BE2C (cell line): ENCODE data around the gene GNB1L.
"Not testable (repeated sequence)": the region's sequence is repeated elsewhere in the genome, so short reads cannot be mapped to it uniquely, and the experiment has no call there.

ENCODE experiments used
- DNase-seq: peaks from one replicate; pipeline ENCODE4 v3.0.0-alpha.2; 2020
- H3K27me3 ChIP-seq: fragments of 250-450 bp; sonication (Bioruptor Pico); 2 replicates; pipeline ENCODE4 v1.5.1; 2020; ENCODE audit warnings: mild to moderate bottlenecking
- H3K36me3 ChIP-seq: fragments of 250-450 bp; sonication (Bioruptor Pico); 2 replicates; pipeline ENCODE4 v1.5.1; 2020; ENCODE audit warnings: mild to moderate bottlenecking
- H3K4me1 ChIP-seq: fragments of 250-450 bp; sonication (Bioruptor Pico); 2 replicates; pipeline ENCODE4 v1.5.1; 2020
- H3K4me3 ChIP-seq: 2 replicates; pipeline ENCODE4 v1.5.1; 2011; ENCODE audit warnings: low read depth, low read length
- H3K9me3 ChIP-seq: fragments of 250-450 bp; sonication (Bioruptor Pico); 2 replicates; pipeline ENCODE4 v1.5.1; 2020
- TF ChIP-seq, protein P1 (sequence below): IDR thresholded peaks from 2 replicates; pipeline ENCODE4 v1.5.1; 2012; ENCODE audit warnings: mild to moderate bottlenecking, low read depth, low read length

Gene GNB1L

DNA sequence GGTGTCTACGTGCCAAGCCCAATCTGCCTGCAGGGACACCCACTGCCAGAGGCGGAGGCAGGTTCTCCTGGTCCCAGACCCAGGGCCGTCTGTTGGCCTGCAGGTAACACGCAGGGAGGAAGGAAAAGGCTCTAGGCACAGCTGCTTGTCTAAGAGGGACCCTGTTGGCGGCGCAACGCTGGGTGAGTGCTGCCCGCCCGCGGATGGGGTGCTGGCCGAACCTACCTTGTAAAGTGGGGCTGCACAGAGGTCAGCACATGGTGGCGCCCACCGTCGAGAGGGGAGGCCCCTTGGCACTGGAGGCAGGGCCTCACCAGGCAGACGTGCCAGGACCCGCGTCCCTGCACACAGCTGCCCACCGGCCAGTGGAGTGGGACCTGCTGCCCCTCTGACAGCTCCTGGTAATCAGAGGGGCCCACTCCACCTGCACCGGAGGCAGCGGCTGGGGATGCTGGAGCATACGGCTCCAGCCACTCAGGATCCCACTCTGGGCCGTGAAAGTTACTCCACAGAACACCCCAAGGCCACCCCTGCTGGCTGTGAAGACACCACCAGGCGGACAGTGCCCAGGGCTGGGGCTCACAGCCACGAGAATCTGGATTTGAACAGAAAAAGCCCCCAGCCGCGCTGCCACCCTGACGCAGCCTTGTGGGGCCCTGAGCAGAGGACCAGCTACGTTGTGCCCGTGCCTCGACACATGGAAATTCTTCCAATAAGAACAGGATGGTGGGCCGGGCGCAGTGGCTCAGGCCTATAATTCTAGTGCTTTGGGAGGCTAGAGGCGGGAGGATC lies 70.1 kb downstream of the GNB1L start:
- no peaks in the 10 kb centered on the region; the same call in 1 of the 2 replicates for H3K9me3 ChIP-seq
- no peaks in the 10 kb centered on the region for H3K36me3 ChIP-seq
- H3K4me3 ChIP-seq = no peak overlapping the region
- DNase-seq = peak; percentile 7
- no peaks in the 10 kb centered on the region for H3K27me3 ChIP-seq
- TF ChIP-seq, protein P1, sequence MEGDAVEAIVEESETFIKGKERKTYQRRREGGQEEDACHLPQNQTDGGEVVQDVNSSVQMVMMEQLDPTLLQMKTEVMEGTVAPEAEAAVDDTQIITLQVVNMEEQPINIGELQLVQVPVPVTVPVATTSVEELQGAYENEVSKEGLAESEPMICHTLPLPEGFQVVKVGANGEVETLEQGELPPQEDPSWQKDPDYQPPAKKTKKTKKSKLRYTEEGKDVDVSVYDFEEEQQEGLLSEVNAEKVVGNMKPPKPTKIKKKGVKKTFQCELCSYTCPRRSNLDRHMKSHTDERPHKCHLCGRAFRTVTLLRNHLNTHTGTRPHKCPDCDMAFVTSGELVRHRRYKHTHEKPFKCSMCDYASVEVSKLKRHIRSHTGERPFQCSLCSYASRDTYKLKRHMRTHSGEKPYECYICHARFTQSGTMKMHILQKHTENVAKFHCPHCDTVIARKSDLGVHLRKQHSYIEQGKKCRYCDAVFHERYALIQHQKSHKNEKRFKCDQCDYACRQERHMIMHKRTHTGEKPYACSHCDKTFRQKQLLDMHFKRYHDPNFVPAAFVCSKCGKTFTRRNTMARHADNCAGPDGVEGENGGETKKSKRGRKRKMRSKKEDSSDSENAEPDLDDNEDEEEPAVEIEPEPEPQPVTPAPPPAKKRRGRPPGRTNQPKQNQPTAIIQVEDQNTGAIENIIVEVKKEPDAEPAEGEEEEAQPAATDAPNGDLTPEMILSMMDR = no peak
- no peaks in the 10 kb centered on the region for H3K4me1 ChIP-seq

DNA sequence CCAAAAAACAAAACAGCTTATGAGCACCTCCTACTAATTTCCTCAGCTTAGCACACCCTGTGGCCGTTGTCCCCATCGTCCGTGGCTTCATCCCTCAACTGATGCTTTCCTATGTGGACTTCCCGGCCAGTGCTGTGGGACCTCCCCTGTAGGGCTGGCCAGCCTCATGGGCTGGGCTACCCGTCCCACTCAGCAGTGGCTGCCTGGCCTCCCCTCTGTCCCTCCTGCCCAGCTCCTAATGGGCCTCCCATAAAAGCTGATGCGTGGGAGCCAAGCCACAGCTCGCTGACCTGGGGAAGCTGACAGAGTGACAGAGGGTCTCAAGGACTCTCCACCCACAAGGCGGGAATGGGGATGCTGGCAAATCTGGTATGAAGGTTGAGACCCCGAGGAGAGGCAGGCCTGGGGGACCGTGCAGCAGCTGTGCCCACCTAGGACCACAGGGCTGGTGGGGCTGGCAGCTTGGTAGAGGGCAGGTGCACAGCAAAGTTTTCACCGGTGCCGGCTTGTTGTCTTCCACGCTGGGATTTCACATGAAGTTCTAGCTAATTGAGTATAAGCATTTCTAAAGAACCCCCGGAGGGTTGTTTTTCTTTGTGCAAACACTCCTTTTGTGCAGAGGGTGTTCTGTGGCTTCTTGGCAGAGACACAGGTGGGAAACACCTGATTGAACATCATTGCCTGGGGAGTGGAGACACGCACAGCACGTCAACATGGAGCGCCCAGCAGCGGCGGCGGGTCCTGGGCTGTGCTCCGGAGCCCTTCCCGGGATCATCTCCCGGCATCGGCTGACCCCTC lies 70.9 kb downstream of the GNB1L start:
- H3K27me3 ChIP-seq = no peaks in the 10 kb centered on the region
- no peak for DNase-seq
- H3K9me3 ChIP-seq = no peaks in the 10 kb centered on the region; the same call in 1 of the 2 replicates
- H3K4me1 ChIP-seq = no peaks in the 10 kb centered on the region
- H3K36me3 ChIP-seq = no peaks in the 10 kb centered on the region
- TF ChIP-seq, protein P1 = no peak
- H3K4me3 ChIP-seq = no peak overlapping the region

DNA sequence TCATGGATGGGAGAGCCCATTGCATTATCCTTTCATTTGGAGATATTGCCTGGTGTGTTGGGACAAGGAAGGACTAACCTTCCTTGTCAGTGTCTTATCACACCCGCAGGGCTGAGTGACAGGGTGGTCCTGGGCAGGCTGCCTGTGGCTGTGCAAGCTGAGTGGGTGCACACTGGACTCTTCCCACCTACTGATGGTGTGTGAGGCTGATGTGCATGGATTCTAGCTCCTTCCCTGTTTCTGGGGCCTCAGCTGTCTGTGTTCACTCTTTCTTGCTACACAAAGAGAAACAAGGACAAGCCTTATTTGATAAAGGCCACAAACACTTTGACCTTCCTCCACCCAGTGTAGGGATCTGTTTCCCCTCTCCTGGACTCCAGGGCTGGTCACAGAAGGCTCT lies 72.1 kb downstream of the GNB1L start:
- no peak for DNase-seq

DNA sequence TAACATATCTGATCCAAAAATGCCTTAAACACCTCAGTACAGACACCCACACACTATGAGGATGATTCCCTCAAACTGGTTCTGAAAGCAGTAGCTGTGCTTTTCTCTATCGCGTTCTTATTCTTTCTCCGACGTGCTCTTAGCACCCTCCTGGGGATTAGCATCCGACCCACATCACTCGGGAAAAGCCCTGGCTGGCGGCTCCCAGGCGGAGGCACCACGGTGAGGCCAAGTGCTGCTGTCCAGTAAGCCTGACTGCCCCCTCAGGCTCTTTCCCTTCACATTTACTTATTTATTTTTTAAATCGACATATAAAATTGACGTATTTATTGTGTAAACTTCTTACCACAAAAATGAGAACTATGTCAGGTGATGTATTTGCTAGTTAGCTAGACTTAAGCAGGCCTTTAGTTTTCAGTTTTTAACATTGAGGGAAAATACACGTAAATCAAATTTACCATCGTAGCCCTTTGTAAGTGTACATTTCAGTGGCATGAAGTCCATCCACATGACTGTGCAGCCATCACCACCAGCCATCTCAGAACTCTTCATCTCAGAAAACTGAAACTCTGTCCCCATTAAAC lies 74.9 kb downstream of the GNB1L start:
- no peaks in the 10 kb centered on the region; the same call in 1 of the 2 replicates for H3K9me3 ChIP-seq
- H3K4me1 ChIP-seq = no peaks in the 10 kb centered on the region
- H3K36me3 ChIP-seq = no peaks in the 10 kb centered on the region
- no peak for DNase-seq
- TF ChIP-seq, protein P1 = no peak
- H3K27me3 ChIP-seq = no peaks in the 10 kb centered on the region
- no peak overlapping the region for H3K4me3 ChIP-seq

More for the DNA sequence above, 72.1 kb downstream of the GNB1L start:
- TF ChIP-seq, protein P1 = no peak
- H3K4me3 ChIP-seq = no peak overlapping the region
- H3K9me3 ChIP-seq = no peaks in the 10 kb centered on the region; the same call in 1 of the 2 replicates
- no peaks in the 10 kb centered on the region for H3K36me3 ChIP-seq
- no peaks in the 10 kb centered on the region for H3K27me3 ChIP-seq
- no peaks in the 10 kb centered on the region for H3K4me1 ChIP-seq

DNA sequence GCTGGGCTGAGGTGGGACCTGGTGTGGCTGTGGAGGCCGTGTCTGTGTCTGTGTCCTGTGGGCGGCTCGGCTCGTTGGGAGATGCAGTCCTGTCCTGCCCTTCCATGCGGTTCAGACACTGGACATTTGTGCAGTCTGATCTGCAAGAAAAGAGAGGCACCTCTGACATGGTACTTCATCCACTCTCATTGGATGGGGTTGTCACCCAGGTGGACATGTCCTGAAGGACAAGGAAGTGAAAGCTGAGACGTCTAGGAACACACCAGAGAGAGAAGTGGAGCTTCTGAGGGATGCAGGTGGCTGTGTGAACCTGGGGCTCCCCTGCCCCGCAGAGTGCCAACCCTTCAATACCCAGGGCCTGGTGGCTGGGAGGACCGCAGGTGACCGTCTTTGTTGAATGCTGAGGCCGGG lies 75.7 kb downstream of the GNB1L start:
- H3K27me3 ChIP-seq = no peaks in the 10 kb centered on the region; the same call in none of the 2 replicates
- DNase-seq = no peak
- H3K9me3 ChIP-seq = no peaks in the 10 kb centered on the region; the same call in 1 of the 2 replicates
- TF ChIP-seq, protein P1 = no peak
- no peak overlapping the region for H3K4me3 ChIP-seq
- no peaks in the 10 kb centered on the region for H3K36me3 ChIP-seq
- H3K4me1 ChIP-seq = no peaks in the 10 kb centered on the region

DNA sequence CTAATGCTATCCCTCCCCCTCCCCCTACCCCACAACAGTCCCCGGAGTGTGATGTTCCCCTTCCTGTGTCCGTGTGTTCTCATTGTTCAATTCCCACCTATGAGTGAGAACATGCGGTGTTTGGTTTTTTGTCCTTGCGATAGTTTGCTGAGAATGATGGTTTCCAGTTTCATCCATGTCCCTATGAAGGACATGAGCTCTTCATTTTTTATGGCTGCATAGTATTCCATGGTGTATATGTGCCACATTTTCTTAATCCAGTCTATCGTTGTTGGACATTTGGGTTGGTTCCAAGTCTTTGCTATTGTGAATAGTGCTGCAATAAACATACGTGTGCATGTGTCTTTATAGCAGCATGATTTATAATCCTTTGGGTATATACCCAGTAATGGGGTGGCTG lies 77.5 kb downstream of the GNB1L start:
- H3K36me3 ChIP-seq, H3K4me3 ChIP-seq, DNase-seq, H3K4me1 ChIP-seq, H3K9me3 ChIP-seq: not testable (repeated sequence)
- peaks cover 15% of the 10 kb centered on the region for H3K27me3 ChIP-seq
